ENCODE measurements around the gene GRK5.

Gene GRK5

DNA sequence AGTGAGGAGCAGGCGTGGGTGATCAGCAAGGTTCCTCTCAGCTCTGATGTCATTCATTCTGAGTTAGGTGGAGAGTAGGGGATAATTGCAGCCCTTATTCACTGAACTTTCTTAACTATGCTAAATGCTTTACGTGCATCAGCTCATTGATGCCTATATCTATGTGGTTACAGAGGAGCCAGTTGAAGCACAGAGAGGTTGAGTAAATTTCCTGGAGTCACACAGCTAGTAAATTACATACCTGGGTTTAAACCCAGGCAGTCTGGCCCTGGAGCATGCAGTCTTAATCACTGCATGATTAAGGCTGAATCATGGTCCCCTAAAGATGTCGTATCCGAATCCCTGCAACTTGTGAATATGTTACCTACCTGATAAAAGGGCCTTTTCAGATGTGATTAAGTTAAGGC is 99.6 kb downstream of the GRK5 start:
- ChIA-PET POLR2A (interaction anchor here (1.5 kb wide), 1 partner anchor 64 kb away, joined by 3 read pairs; no protein-coding TSS in a partner anchor), CTCF (interaction anchor here (0.8 kb wide), 2 partner anchors 10 to 97 kb away, joined by 3 read pairs; no protein-coding TSS in a partner anchor)
- no peak overlapping the region for H3K4me3 ChIP-seq (ENCODE audit: low read depth, low read length)
- no peak for DNase-seq (ENCODE audit: low read depth, low spot score)
- TF ChIP-seq, protein P1, sequence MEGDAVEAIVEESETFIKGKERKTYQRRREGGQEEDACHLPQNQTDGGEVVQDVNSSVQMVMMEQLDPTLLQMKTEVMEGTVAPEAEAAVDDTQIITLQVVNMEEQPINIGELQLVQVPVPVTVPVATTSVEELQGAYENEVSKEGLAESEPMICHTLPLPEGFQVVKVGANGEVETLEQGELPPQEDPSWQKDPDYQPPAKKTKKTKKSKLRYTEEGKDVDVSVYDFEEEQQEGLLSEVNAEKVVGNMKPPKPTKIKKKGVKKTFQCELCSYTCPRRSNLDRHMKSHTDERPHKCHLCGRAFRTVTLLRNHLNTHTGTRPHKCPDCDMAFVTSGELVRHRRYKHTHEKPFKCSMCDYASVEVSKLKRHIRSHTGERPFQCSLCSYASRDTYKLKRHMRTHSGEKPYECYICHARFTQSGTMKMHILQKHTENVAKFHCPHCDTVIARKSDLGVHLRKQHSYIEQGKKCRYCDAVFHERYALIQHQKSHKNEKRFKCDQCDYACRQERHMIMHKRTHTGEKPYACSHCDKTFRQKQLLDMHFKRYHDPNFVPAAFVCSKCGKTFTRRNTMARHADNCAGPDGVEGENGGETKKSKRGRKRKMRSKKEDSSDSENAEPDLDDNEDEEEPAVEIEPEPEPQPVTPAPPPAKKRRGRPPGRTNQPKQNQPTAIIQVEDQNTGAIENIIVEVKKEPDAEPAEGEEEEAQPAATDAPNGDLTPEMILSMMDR (IDR thresholded peaks at IDR 0.05; ENCODE audit: insufficient read depth, low read length, missing control alignments) = no peak

DNA sequence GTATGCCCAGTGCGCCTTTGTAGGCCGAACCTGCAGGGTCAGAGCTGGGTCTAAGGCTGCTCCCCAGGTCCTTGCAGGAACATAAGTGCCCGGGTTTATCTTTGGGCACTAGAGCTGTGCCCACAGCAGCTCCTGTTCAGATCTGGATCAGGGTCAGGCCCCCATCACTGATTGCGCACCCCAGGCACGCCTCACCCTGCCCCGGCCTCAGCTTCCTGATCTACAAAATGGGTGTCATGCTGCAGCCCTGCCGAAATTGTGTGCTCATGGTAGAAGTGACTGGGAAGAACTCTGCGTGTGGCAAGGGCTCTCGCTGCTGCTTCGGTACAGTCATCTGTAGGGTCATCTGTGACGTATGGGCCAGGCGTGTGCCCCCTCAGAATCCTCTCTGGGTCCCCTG is 100.7 kb downstream of the GRK5 start:
- CTCF ChIA-PET = interaction anchor here (1.4 to 3.2 kb wide), 2 partner anchors 109 to 182 kb away, joined by 3 to 10 read pairs; no protein-coding TSS in a partner anchor
- H3K4me3 ChIP-seq (ENCODE audit: low read depth, low read length) = no peak overlapping the region
- DNase-seq (ENCODE audit: low read depth, low spot score) = no peak
- POLR2A ChIA-PET = interaction anchor here (1.2 kb wide), 1 partner anchor 101 kb away, joined by 3 read pairs; no protein-coding TSS in a partner anchor
- TF ChIP-seq, protein P1 (IDR thresholded peaks at IDR 0.05; ENCODE audit: insufficient read depth, low read length, missing control alignments) = no peak

DNA sequence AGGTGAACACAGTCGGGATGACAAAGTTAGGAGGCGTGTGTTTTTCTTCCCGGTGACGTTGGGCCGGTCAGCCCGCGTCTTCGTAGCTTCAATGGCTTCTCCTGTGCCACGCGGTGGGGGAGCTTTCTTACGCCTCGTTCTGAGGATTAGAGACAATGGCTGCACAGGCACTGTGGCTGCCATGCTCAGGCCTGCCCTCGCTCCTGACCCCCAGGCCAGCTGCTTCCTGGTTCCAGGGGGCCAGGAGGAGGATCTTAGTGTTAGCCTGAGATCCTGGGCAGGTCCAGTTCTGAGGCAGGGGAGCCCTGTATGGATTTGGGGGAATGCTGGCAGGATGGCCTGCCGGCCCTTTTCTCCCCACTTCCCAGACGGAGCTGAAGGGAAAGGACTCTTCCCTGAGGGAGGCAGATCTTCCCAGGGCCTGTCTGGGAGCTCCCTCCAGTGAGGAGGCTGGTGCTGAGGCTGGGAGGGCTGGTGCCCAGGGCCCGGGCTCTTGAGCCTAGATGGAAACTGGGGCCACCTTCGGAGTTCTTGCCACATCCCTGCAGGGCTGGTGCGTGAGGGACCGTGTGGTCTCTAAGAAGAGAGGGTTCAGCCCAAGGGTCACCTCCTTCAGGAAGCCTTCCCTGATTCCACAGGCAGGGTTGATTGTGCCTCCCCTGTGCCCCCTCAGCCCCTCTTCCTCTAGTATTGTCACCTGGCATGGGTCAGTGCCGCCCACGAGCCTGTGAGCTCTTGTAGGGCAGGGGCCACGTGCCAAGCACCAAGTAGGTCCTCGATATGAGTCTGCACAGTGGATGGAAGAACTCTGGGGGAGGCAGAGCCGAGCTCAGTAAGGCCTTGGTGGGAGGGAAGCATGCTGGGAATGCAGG is 101.4 kb downstream of the GRK5 start:
- TF ChIP-seq, protein P1 (IDR thresholded peaks at IDR 0.05; ENCODE audit: insufficient read depth, low read length, missing control alignments) = no peak
- no peak for DNase-seq (ENCODE audit: low read depth, low spot score)
- POLR2A ChIA-PET = interaction anchor here (1.2 kb wide), 1 partner anchor 102 kb away, joined by 3 read pairs; no protein-coding TSS in a partner anchor
- CTCF ChIA-PET = interaction anchor here (1.0 to 3.2 kb wide), 5 partner anchors 102 to 181 kb away, joined by 3 to 10 read pairs (median 3); no protein-coding TSS in a partner anchor
- no peak overlapping the region for H3K4me3 ChIP-seq (ENCODE audit: low read depth, low read length)

DNA sequence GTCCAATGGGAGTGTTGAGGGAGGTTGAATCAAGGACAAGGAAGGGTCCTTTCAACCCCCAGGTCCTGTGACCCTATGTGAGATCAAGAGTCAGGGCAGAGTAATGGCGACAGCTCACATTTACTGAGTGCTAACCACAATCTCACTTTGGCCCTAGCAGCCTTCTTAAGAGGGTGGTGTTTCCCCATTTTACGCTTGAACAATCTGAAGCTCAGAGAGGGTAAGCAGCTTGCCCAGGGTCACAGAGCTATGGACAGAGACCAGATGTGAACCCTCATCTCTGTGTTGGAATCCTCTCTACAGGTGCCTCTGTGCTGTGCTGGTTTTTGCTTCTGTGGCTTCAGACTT is 102.0 kb downstream of the GRK5 start:
- ChIA-PET POLR2A (no interaction called here), CTCF (interaction anchor here (1.0 to 3.2 kb wide), 4 partner anchors 103 to 134 kb away, joined by 3 to 10 read pairs (median 3); no protein-coding TSS in a partner anchor)
- DNase-seq (ENCODE audit: low read depth, low spot score) = no peak
- TF ChIP-seq, protein P1 (IDR thresholded peaks at IDR 0.05; ENCODE audit: insufficient read depth, low read length, missing control alignments) = no peak
- H3K4me3 ChIP-seq (ENCODE audit: low read depth, low read length) = no peak overlapping the region

DNA sequence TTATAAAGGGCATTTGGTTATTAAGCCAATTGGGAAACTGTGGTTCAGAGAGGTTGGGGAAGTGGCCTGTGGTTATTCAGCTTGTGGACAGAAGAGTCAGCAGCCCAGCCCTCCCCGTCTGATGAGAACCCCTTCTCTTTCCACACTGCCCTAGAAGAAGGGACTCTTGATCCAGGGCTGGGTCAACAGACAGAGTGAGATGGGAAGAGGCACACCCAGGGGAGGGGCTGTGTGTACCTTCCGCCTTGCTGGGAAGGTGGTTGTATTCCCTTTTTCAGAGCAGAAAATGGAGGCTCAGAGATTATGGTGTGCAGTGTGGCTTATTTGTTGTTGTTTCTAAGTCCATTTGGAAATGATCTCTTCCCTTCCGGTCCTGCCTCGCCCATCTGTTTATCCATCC is 103.4 kb downstream of the GRK5 start:
- TF ChIP-seq, protein P1 (IDR thresholded peaks at IDR 0.05; ENCODE audit: insufficient read depth, low read length, missing control alignments) = no peak
- POLR2A ChIA-PET = no interaction called here
- CTCF ChIA-PET = no interaction called here
- DNase-seq (ENCODE audit: low read depth, low spot score) = no peak
- no peak overlapping the region for H3K4me3 ChIP-seq (ENCODE audit: low read depth, low read length)

DNA sequence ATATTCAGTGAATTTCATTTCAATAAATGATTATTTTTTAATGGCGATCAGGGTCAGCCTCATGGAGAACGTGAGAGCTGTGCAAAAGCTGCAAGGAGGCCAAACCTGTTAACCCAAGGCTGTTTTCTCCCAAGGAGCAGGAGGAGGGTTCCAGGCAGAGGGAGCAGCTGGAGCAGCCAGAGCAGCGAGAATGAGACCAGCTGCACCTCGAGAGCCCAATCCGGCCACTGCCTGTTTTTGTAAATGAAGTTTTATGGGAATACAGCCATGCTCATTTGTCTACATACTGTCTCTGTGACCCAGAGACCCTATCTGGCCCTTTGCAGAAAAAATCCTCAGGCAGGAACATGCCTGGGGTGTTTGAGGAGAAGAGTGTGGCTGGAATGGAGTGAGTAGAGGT is 104.9 kb downstream of the GRK5 start:
- no peak for DNase-seq (ENCODE audit: low read depth, low spot score)
- ChIA-PET POLR2A (no interaction called here), CTCF (interaction anchor here (0.6 kb wide), 1 partner anchor 103 kb away, joined by 3 read pairs; no protein-coding TSS in a partner anchor)
- TF ChIP-seq, protein P1 (IDR thresholded peaks at IDR 0.05; ENCODE audit: insufficient read depth, low read length, missing control alignments) = no peak
- H3K4me3 ChIP-seq (ENCODE audit: low read depth, low read length) = no peak overlapping the region
